IPS DF 6.9 (cell line): ENCODE data around the gene ANKRD6.
A peak's percentile ranks its signal among the peaks of the same experiment; 100 is the strongest.

Experiments
- DNase-seq: peaks from one replicate; pipeline ENCODE4 v3.0.0-alpha.2; 2013; ENCODE audit warnings: low read depth, low spot score
- H3K27ac ChIP-seq: one replicate; pipeline ENCODE4 v1.5.1; 2013; ENCODE audit warnings: low read length, control low read depth
- H3K27me3 ChIP-seq: 2 replicates; pipeline ENCODE4 v1.6.1; 2013; ENCODE audit warnings: mild to moderate bottlenecking, low read length; ENCODE audit not compliant: control insufficient read depth, insufficient read depth
- H3K36me3 ChIP-seq: 2 replicates; pipeline ENCODE4 v1.6.1; 2013; ENCODE audit warnings: low read length; ENCODE audit not compliant: control insufficient read depth, insufficient read depth
- H3K4me1 ChIP-seq: 2 replicates; pipeline ENCODE4 v1.6.1; 2013; ENCODE audit warnings: low read length; ENCODE audit not compliant: control insufficient read depth, insufficient read depth
- H3K4me3 ChIP-seq: 2 replicates; pipeline ENCODE4 v1.5.1; 2013; ENCODE audit warnings: mild to moderate bottlenecking, low read length
- H3K9me3 ChIP-seq: 2 replicates; pipeline ENCODE4 v1.6.1; 2013; ENCODE audit warnings: low read length, inconsistent platforms; ENCODE audit not compliant: control insufficient read depth, insufficient read depth
- WGBS: extraction: QIAGEN DNeasy Blood & Tissue Kit; methylation state at CpG from one replicate; pipeline ENCODE4 v1.1.7; 2013; ENCODE audit warnings: mixed read lengths, missing lambda C conversion rate; ENCODE audit not compliant: insufficient read length, insufficient coverage; 5-methylcytosine and 5-hydroxymethylcytosine counted together

The ANKRD6 gene

DNA sequence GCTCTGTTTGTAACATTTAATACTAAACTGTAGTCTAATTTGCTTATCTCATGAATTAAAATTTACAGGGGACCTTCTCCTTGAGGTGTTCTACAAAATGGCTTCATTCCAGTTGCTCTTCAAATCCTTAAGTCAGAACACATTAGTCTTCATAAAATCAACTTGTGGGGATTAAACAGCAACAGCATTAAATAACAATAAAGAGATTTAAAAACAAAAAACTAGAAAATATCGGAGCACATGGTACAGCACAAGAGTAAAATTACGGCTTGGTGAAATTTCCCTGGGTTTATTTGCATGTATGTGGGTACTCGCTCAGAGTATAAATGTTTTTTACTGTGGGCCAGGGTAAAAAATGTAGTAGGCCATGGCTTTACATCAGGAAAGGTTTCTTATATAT lies 32.9 kb upstream of the ANKRD6 start:
- H3K27ac ChIP-seq: no peak overlapping the region
- no peak overlapping the region for H3K4me3 ChIP-seq
- 0 out of 2 replicates have a peak, but pooled peaks cover 2% of the 10 kb centered on the region for H3K4me1 ChIP-seq
- WGBS: no CpG with 5 or more reads among the region's 3 CpGs
- no peaks in the 10 kb centered on the region for H3K27me3 ChIP-seq
- DNase-seq: no peak
- no peaks in the 10 kb centered on the region for H3K36me3 ChIP-seq
- no peaks in the 10 kb centered on the region for H3K9me3 ChIP-seq

DNA sequence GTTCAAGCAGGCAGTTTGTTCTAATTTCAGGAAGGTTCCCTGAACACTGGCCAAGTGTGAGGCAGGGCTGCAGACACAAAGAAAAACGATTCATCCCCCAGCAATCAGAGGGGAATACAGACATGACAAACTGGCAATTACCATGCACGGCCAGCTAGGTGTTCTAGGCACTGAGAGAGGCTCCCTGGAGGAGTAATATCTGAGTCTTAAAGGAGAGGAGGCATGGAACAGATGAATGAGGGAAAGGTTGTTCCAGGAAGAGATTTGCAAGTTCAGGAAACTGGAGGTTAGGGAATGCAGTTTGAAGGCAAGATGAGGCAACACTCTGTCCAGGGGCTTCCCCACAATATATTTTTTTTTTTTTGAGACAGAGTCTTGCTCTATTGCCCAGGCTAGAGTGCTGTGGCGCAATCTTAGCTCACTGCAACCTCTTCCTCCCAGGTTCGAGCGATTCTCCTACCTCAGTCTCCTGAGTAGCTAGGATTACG lies 32.0 kb upstream of the ANKRD6 start:
- WGBS: no CpG with 5 or more reads among the region's 6 CpGs
- Histone ChIP-seq H3K27me3 (no peaks in the 10 kb centered on the region), H3K36me3 (no peaks in the 10 kb centered on the region), H3K9me3 (no peaks in the 10 kb centered on the region), H3K27ac (no peak overlapping the region), H3K4me1 (peaks cover 5% of the 10 kb centered on the region; the same call in 1 of the 2 replicates), H3K4me3 (no peak overlapping the region)
- DNase-seq: no peak

DNA sequence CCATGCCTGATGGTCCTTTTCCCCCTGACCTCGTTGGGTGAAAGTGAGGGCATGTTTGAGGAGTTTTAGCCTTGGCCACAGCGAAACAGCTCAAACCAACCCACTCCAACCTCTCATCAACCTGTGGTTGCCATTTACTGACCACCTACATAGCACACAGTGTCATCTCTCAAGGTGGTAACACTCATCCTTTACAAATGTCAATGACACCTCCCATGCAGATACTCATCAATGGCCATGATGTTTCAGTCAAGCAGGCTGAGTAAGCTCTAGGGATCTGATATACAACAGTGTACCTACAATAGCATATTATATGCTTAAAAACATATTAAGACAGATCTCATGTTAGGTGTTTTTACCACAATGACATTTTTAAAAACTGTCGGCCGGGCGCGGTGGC lies 30.2 kb upstream of the ANKRD6 start:
- Histone ChIP-seq H3K4me3 (no peak overlapping the region), H3K27me3 (no peaks in the 10 kb centered on the region), H3K36me3 (no peaks in the 10 kb centered on the region), H3K27ac (no peak overlapping the region), H3K9me3 (no peaks in the 10 kb centered on the region), H3K4me1 (peaks cover 9% of the 10 kb centered on the region)
- DNase-seq: no peak
- no CpG with 5 or more reads among the region's 6 CpGs for WGBS

DNA sequence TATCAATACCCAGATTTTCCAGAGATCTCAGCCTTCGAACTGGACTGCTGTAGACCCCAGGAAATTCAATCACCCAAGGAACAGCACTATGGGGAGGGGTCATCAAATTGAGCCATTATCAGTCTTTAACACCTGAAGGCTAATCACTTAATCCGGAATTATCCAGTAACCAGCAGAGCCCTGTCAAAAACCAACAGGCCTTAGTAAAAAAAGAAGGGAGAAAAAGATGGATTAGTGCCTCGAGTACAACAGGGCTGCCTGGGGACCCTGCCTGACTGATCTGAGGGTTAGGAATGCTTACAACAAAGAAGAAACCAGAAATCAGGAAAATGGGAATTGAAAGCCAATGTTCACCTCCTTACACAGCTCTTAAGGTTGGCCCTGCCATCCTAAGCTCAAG lies 28.4 kb upstream of the ANKRD6 start:
- Histone ChIP-seq H3K4me1 (peaks cover 10% of the 10 kb centered on the region), H3K27me3 (no peaks in the 10 kb centered on the region), H3K36me3 (no peaks in the 10 kb centered on the region), H3K4me3 (no peak overlapping the region), H3K9me3 (no peaks in the 10 kb centered on the region), H3K27ac (no peak overlapping the region)
- no CpG with 5 or more reads among the region's 3 CpGs for WGBS
- no peak for DNase-seq

DNA sequence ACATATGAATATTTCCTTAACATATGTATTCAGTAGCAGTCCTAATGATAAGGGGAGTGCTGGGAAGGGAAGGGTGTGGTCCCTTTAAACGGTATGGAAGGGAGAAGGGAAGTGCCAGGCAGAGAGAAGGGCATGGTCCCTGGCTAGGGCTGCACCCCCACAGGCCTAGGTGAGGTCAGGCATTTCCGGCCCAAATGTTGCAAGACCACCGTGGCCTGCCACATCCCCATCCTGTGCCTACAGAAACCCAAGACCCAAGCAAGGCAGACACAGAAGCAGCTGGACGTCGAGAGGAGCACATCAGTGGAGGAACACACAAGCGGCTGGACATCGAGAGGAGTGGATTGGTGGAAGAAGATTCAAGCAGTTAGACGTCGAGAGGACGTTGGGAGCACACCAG lies 26.8 kb upstream of the ANKRD6 start:
- H3K4me3 ChIP-seq: no peak overlapping the region
- no CpG with 5 or more reads among the region's 10 CpGs for WGBS

DNA sequence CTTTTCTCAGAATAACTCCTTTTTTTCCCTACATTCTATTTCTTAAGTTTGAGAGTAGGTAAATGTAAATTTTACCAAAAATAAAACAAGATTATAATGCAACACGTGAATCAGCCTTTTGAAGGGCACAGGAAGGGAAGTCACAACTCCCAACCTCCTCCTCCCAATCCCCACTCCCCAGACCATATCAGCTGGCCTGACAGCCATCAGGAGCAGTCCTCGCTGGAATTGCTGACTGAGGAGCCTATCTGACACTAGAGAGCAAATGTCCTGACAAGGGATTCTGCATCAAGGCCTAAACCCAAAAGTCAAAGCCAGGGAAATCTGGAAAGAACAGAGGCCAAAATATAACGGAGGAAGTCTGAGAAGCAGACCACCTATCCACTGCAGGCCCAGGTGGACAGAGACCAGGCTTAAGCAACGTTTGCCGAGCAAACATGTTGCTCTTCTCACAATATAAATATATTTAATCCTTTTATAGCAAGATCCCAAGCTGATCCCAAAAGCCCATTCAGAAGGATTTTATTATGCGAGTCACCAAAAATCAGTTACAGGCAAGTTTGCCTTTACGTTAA lies 23.4 kb upstream of the ANKRD6 start:
- H3K27me3 ChIP-seq: peaks cover 7% of the 10 kb centered on the region; the same call in 1 of the 2 replicates
- H3K4me3 ChIP-seq: no peak overlapping the region
- DNase-seq: no peak
- no peaks in the 10 kb centered on the region for H3K9me3 ChIP-seq
- H3K36me3 ChIP-seq: no peaks in the 10 kb centered on the region
- no CpG with 5 or more reads among the region's 7 CpGs for WGBS
- H3K27ac ChIP-seq: no peak overlapping the region
- H3K4me1 ChIP-seq: peaks cover 8% of the 10 kb centered on the region

More for the DNA sequence above, 26.8 kb upstream of the ANKRD6 start:
- Histone ChIP-seq H3K4me1 (peaks cover 10% of the 10 kb centered on the region), H3K27me3 (no peaks in the 10 kb centered on the region), H3K36me3 (no peaks in the 10 kb centered on the region), H3K9me3 (no peaks in the 10 kb centered on the region), H3K27ac (no peak overlapping the region)
- no peak for DNase-seq

DNA sequence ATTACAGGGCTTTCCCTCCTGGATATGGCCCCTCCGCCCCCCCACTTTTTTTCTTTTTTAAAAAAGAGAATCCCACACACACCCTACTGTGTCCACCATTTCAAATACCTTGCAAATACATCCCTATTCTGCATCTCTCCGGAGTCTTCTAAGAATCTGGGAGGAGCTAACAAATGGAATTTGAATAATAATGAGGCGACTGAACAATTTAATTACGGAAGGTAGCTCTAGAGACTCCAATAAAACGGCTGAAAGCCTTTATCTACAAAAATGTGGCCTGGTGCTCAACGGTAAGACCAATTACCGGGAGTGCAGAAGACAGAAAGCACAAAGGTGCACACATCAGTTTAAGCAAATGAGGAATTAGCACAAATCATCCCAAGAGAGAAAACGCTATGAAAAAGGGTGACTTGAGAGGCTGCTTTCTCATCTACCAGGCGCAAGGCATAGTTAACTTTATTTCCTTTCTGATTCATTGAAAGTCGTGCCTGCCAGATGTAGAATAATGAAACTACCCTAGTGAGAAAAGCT lies 22.7 kb upstream of the ANKRD6 start:
- H3K27me3 ChIP-seq: peaks cover 7% of the 10 kb centered on the region; the same call in 1 of the 2 replicates
- peaks cover 8% of the 10 kb centered on the region for H3K4me1 ChIP-seq
- no peak for DNase-seq
- H3K9me3 ChIP-seq: no peaks in the 10 kb centered on the region
- no peaks in the 10 kb centered on the region for H3K36me3 ChIP-seq
- no CpG with 5 or more reads among the region's 10 CpGs for WGBS
- peak overlapping the region; percentile 32; the same call in 1 of the 2 replicates for H3K4me3 ChIP-seq
- H3K27ac ChIP-seq: no peak overlapping the region

DNA sequence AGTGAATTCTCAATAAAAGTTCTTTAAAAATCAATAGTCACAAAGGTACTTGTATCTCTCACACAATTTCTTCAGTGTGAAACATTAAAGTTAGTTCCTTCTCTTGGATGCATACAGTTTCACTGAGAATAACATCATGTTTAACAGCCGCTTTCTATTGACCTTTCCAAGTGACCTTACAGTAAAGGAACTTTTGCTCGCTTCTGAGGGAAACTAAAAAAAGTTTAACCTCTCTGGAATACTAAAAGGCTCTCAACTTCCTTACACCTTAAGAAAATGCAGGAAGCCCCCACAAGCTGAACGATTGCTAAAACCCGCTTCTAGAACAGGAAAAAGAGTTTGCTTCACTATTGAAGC lies 22.2 kb upstream of the ANKRD6 start:
- peaks cover 7% of the 10 kb centered on the region; the same call in 1 of the 2 replicates for H3K27me3 ChIP-seq
- no peak overlapping the region for H3K27ac ChIP-seq
- H3K36me3 ChIP-seq: no peaks in the 10 kb centered on the region
- H3K9me3 ChIP-seq: no peaks in the 10 kb centered on the region
- H3K4me3 ChIP-seq: peak overlapping the region; percentile 80; the same call in 1 of the 2 replicates
- no peak for DNase-seq
- peaks cover 6% of the 10 kb centered on the region for H3K4me1 ChIP-seq
- whole genome bisulfite sequencing: no CpG with 5 or more reads among the region's 4 CpGs

DNA sequence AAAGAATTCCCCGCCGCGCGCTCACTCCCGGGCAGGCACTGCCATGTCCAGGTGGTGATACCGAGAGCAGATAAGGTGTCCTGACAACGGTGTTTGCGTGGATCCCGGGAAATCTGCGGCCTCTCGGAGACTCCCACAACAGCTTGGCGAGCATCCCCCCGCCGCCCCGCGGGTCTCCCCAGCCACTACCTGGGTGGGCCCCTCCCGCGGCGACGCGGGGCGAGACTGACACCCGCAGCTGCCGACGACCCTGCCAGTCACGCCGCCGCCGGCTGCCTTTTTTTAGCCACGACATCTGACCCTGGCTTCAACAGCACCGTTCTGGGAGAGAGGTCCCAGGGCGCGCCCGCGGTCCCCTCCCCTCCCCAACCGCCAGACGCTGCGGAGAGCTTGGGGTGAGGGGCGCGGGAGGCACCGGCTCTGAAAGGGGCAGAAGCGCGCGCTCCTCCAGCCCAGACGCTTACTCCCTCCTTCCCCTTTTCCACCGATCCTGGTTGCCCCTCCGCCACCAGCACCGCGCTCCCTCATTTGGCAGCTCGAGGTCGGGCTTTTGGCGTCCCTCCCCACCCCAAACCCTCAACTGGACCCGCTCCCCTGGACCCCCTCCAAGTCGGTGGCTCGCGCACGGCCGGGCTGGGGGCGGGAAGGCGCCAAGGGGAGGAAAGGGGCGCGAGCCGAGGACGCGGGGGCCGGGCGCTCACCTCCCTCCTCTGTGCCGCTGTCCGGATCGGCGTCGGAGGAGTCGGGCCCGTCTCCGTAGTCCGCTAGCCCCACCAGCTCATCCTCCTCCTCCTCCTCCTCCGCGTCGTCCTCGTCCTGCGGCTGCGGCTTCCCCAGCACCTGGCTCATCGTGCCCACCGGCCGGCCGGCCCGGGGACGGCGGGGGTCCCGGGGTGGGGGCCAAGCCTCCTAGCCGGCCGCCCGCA lies 21.5 kb upstream of the ANKRD6 start:
- no peak overlapping the region for H3K27ac ChIP-seq
- no CpG with 5 or more reads among the region's 93 CpGs for WGBS
- H3K9me3 ChIP-seq: no peaks in the 10 kb centered on the region
- H3K27me3 ChIP-seq: peaks cover 7% of the 10 kb centered on the region; the same call in 1 of the 2 replicates
- 0 out of 2 replicates have a peak, but pooled peaks cover 2% of the 10 kb centered on the region for H3K4me1 ChIP-seq
- H3K36me3 ChIP-seq: no peaks in the 10 kb centered on the region
- peak overlapping the region; percentile 80 for H3K4me3 ChIP-seq
- DNase-seq: no peak
